Endodermal cell (in vitro differentiated cells): ENCODE measurements around the gene CEP128. TPM values are rescaled to one million over a fixed set of nuclear protein-coding genes. Genes with fewer than 3 reads are reported as not detected.

Experiments used
- DNase-seq: peaks from one replicate; pipeline ENCODE4 v3.0.0-alpha.2; 2017
- H3K27ac ChIP-seq: 2 replicates; pipeline ENCODE4 v1.5.1; 2013; ENCODE audit warnings: mild to moderate bottlenecking, low read depth, low read length, moderate library complexity
- H3K27me3 ChIP-seq: 2 replicates; pipeline ENCODE4 v1.6.1; 2013; ENCODE audit warnings: mild to moderate bottlenecking, low read length, moderate library complexity; ENCODE audit not compliant: insufficient read depth, control insufficient read depth, poor library complexity, severe bottlenecking
- H3K36me3 ChIP-seq: 2 replicates; pipeline ENCODE4 v1.7.0; 2013; ENCODE audit warnings: mild to moderate bottlenecking, low read length, moderate library complexity; ENCODE audit not compliant: control insufficient read depth, insufficient read depth
- H3K4me1 ChIP-seq: one replicate; pipeline ENCODE4 v1.7.0; 2013; ENCODE audit warnings: low read length; ENCODE audit not compliant: control insufficient read depth, insufficient read depth
- H3K4me3 ChIP-seq: 2 replicates; pipeline ENCODE4 v1.5.1; 2013; ENCODE audit warnings: mild to moderate bottlenecking, low read length, moderate library complexity
- H3K9ac ChIP-seq: 2 replicates; pipeline ENCODE4 v1.6.1; 2013; ENCODE audit warnings: mild to moderate bottlenecking, low read length, moderate library complexity; ENCODE audit not compliant: poor library complexity, severe bottlenecking; ENCODE audit errors: extremely low read depth
- H3K9me3 ChIP-seq: 2 replicates; pipeline ENCODE4 v1.6.1; 2013; ENCODE audit warnings: mild to moderate bottlenecking, low read length, moderate library complexity; ENCODE audit not compliant: control insufficient read depth
- H3K27ac Mint-ChIP-seq: 2 replicates; pipeline ENCODE4 v1.8.0; 2020; ENCODE audit warnings: mixed read lengths
- H3K27me3 Mint-ChIP-seq: 2 replicates; pipeline ENCODE4 v1.8.0; 2021; ENCODE audit warnings: mild to moderate bottlenecking, mixed read lengths; ENCODE audit not compliant: insufficient read depth
- H3K36me3 Mint-ChIP-seq: 2 replicates; pipeline ENCODE4 v1.8.0; 2020; ENCODE audit warnings: low read depth, mixed read lengths
- H3K4me1 Mint-ChIP-seq: 2 replicates; pipeline ENCODE4 v1.8.0; 2020; ENCODE audit warnings: mixed read lengths
- H3K4me3 Mint-ChIP-seq: 2 replicates; pipeline ENCODE4 v1.8.0; 2020; ENCODE audit warnings: mild to moderate bottlenecking, moderate library complexity, mixed read lengths
- H3K9me3 Mint-ChIP-seq: 2 replicates; pipeline ENCODE4 v1.8.0; 2020; ENCODE audit warnings: mild to moderate bottlenecking, mixed read lengths
- CTCF ChIP-seq: fragments of 200-600 bp; sonication (generic); conservative IDR thresholded peaks from 2 replicates; pipeline ENCODE4 v1.5.0; 2021; ENCODE audit warnings: antibody characterized with exemption, mild to moderate bottlenecking
- WGBS, 2 experiments: methylation state at CpG; one replicate each; pipeline versions ENCODE4 v1.1.5 to v1.1.7; 2013; ENCODE audit warnings: missing lambda C conversion rate in 2 of 2, mixed read lengths in 1 of 2; ENCODE audit not compliant: insufficient coverage in 1 of 2, insufficient read length in 1 of 2; 5-methylcytosine and 5-hydroxymethylcytosine counted together
- total RNA-seq, 2 donors: library from RNA; stranded (reverse); fragmentation: NEBNext Ultra II Directional in 1 of 2; extraction: Animal tissue kit (Norgen Biotek cat#: 25700) in 1 of 2; gene quantifications; 2 replicates in 1 of 2; 3 replicates in 1 of 2; pipeline ENCODE4 v1.2.1, GENCODE V29; 2021

CEP128 gene
- total RNA-seq, 2 donors from 2014 or later: 21.6 to 29.0 TPM

- Mint-ChIP-seq H3K9me3 (peaks cover 24% of the 10 kb centered on the region), H3K36me3 (peaks cover 12% of the 10 kb centered on the region), H3K27ac (no peak overlapping the region), H3K27me3 (no peaks in the 10 kb centered on the region), H3K4me3 (no peak overlapping the region), H3K4me1 (no peaks in the 10 kb centered on the region)
- no peaks in the 10 kb centered on the region for H3K27me3 ChIP-seq
- TF ChIP-seq CTCF: no peak
- no peak for DNase-seq
- no peaks in the 10 kb centered on the region for H3K36me3 ChIP-seq
- H3K9me3 ChIP-seq: peaks cover 20% of the 10 kb centered on the region
- H3K9ac ChIP-seq: no peak overlapping the region
- no peak overlapping the region for H3K4me3 ChIP-seq
- WGBS, 2 experiments: 36 to 80% methylated on average over 1 of the region's 1 CpG
- no peaks in the 10 kb centered on the region for H3K4me1 ChIP-seq
- no peak overlapping the region for H3K27ac ChIP-seq
These were observed 74.4 kb downstream of the CEP128 start for GRCh38 chr14:80867091-80867490.

- no peak for TF ChIP-seq CTCF
- H3K27ac Mint-ChIP-seq: no peak overlapping the region
- peaks cover 9% of the 10 kb centered on the region for H3K36me3 Mint-ChIP-seq
- H3K4me1 Mint-ChIP-seq: no peaks in the 10 kb centered on the region
- no peak overlapping the region for H3K4me3 ChIP-seq
- H3K9me3 ChIP-seq: peaks cover 20% of the 10 kb centered on the region
- no peaks in the 10 kb centered on the region for H3K36me3 ChIP-seq
- H3K9me3 Mint-ChIP-seq: peaks cover 16% of the 10 kb centered on the region
- H3K9ac ChIP-seq: no peak overlapping the region
- no peaks in the 10 kb centered on the region for H3K27me3 Mint-ChIP-seq
- H3K4me1 ChIP-seq: no peaks in the 10 kb centered on the region
- no peak overlapping the region for H3K27ac ChIP-seq
- WGBS, 2 experiments: 88 to 92% methylated on average over 2 of the region's 2 CpGs
- H3K27me3 ChIP-seq: no peaks in the 10 kb centered on the region
- no peak overlapping the region for H3K4me3 Mint-ChIP-seq
- DNase-seq: no peak
These were observed 76.0 kb downstream of the CEP128 start for GRCh38 chr14:80865565-80865964.

GRCh38 chr14:80862983-80863382 lies 78.6 kb downstream of the CEP128 start:
- peaks cover 9% of the 10 kb centered on the region for H3K9me3 ChIP-seq
- no peaks in the 10 kb centered on the region for H3K36me3 ChIP-seq
- TF ChIP-seq CTCF: peak; percentile 39
- H3K4me3 Mint-ChIP-seq: no peak overlapping the region
- H3K9ac ChIP-seq: no peak overlapping the region
- no peak overlapping the region for H3K27ac ChIP-seq
- 97 to 100% methylated on average over 1 to 2 of the region's 3 CpGs for WGBS, 2 experiments
- H3K9me3 Mint-ChIP-seq: peaks cover 7% of the 10 kb centered on the region
- DNase-seq: no peak
- H3K27me3 ChIP-seq: no peaks in the 10 kb centered on the region
- no peak overlapping the region for H3K27ac Mint-ChIP-seq
- H3K27me3 Mint-ChIP-seq: no peaks in the 10 kb centered on the region
- no peak overlapping the region for H3K4me3 ChIP-seq
- H3K4me1 ChIP-seq: no peaks in the 10 kb centered on the region
- no peaks in the 10 kb centered on the region for H3K4me1 Mint-ChIP-seq
- no peaks in the 10 kb centered on the region for H3K36me3 Mint-ChIP-seq
